DND-41 (cell line): ENCODE results near the gene FAM241B.

Experiments used
- EZH2 ChIP-seq: IDR thresholded peaks from 3 replicates; pipeline ENCODE4 v1.6.1; 2012; ENCODE audit warnings: borderline replicate concordance, low read depth, mild to moderate bottlenecking, moderate library complexity, low read length, inconsistent platforms; ENCODE audit not compliant: severe bottlenecking
- TF ChIP-seq, protein P1 (sequence below): IDR thresholded peaks from 2 replicates; pipeline ENCODE4 v1.5.1; 2012; ENCODE audit warnings: borderline replicate concordance, low read length, moderate library complexity, mild to moderate bottlenecking; ENCODE audit not compliant: poor library complexity, severe bottlenecking; ENCODE audit errors: extremely low read depth

- TF ChIP-seq, protein P1, sequence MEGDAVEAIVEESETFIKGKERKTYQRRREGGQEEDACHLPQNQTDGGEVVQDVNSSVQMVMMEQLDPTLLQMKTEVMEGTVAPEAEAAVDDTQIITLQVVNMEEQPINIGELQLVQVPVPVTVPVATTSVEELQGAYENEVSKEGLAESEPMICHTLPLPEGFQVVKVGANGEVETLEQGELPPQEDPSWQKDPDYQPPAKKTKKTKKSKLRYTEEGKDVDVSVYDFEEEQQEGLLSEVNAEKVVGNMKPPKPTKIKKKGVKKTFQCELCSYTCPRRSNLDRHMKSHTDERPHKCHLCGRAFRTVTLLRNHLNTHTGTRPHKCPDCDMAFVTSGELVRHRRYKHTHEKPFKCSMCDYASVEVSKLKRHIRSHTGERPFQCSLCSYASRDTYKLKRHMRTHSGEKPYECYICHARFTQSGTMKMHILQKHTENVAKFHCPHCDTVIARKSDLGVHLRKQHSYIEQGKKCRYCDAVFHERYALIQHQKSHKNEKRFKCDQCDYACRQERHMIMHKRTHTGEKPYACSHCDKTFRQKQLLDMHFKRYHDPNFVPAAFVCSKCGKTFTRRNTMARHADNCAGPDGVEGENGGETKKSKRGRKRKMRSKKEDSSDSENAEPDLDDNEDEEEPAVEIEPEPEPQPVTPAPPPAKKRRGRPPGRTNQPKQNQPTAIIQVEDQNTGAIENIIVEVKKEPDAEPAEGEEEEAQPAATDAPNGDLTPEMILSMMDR: no peak
- no peak for TF ChIP-seq EZH2
Measured at GRCh38 chr10:69645296-69646184, 15.5 kb downstream of the FAM241B start.
